Measurements from ENCODE around the gene CTSA. TPM values are rescaled to one million over a fixed set of nuclear protein-coding genes. Genes with fewer than 3 reads are reported as not detected.
"Not testable (repeated sequence)": the region's sequence is repeated elsewhere in the genome, so short reads cannot be mapped to it uniquely, and the experiment has no call there.

The CTSA gene
- total RNA-seq, 1 donor from 2014 or later: 55.3 TPM

DNA sequence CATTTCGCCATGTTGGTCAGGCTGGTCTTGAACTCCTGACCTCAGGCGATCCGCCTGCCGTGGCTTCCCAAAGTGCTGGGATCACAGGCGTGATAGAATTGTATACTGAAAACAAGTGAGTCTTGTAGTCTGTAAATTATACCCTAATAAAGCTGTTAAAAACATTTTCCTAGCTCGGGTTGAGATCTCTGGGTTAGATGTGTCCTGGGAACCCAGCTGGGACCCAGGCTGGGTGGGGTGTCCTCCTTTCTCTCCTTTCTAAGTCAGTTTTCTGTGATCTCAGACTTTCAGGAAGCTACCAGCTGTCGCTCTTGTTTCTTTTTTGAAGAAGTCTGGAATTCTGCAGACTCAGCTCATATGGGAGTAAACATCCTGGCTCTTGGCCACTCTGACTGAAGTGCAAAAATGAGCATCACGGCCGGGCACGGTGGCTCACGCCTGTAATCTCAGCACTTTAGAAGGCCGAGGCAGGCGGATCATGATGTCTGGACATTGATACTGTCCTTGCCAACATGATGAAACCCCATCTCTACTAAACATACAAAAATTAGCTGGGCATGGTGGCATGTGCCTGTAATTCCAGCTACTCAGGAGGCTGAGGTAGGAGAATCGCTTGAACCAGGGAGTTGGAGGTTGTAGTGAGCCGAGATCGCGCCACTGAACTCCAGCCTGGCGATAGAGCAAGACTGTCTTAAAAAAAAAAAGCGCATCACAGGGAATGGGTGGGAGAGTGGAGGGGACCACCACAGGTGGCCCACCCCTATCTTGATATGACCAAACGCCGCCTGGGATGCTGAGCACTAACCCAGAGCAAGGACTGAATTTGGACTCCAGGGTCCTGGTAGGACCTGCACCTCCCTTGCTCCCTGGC is 33.5 kb downstream of the CTSA start:
- Mint-ChIP-seq H3K36me3 (ENCODE audit: low read depth) (no peaks in the 10 kb centered on the region), H3K27ac (ENCODE audit: unreplicated experiment) (no peak overlapping the region), H3K4me3 (no peak overlapping the region), H3K27me3 (ENCODE audit: low read depth) (peaks cover 15% of the 10 kb centered on the region), H3K9me3 (no peaks in the 10 kb centered on the region), H3K4me1 (no peaks in the 10 kb centered on the region)
- DNase-seq (ENCODE audit: low read depth, low spot score): no peak
- TF ChIP-seq CTCF (conservative IDR thresholded peaks at IDR 0.05): no peak

DNA sequence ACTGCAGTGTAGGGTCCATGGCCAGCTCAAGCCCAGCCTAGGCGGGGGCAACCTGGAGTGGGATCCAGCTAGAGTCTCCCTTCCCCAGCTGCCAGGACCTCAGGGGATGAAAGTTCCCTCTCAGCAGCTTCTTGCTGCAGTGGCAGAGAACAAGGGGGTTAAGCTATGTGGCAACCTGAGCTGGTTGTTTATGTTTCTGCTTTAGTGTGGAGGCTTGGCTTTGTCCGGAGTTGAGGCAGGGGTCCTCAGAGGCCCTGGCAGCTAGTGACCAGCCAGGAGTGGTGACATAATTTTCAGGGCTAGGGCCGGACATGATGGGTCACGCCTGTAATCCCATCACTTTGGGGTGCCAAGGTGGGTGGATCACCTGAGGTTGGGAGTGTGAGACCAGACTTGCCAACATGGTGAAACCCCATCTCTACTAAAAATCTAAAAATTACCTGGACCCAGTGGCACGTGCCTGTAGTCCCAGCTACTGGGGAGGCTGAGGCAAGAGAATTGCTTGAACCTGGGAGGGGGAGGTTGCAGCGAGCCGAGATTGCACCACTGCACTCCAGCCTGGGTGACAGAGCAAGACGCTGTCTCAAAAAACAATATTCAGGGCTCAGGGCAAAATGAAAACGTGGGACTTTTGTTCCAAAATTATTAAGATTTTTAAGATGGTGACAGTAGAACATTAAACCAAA is 34.8 kb downstream of the CTSA start:
- no peak for DNase-seq (ENCODE audit: low read depth, low spot score)
- H3K4me3 Mint-ChIP-seq: no peak overlapping the region
- H3K27me3 Mint-ChIP-seq (ENCODE audit: low read depth): peaks cover 7% of the 10 kb centered on the region
- H3K36me3 Mint-ChIP-seq (ENCODE audit: low read depth): no peaks in the 10 kb centered on the region
- H3K4me1 Mint-ChIP-seq: no peaks in the 10 kb centered on the region
- H3K27ac Mint-ChIP-seq (ENCODE audit: unreplicated experiment): no peak overlapping the region
- no peak for TF ChIP-seq CTCF (conservative IDR thresholded peaks at IDR 0.05)
- no peaks in the 10 kb centered on the region for H3K9me3 Mint-ChIP-seq

- TF ChIP-seq CTCF (conservative IDR thresholded peaks at IDR 0.05): no peak
- DNase-seq (ENCODE audit: low read depth, low spot score): no peak
- H3K4me1 Mint-ChIP-seq: no peaks in the 10 kb centered on the region
- H3K9me3 Mint-ChIP-seq: no peaks in the 10 kb centered on the region
- peaks cover 5% of the 10 kb centered on the region for H3K27me3 Mint-ChIP-seq (ENCODE audit: low read depth)
- H3K36me3 Mint-ChIP-seq (ENCODE audit: low read depth): no peaks in the 10 kb centered on the region
- H3K4me3 Mint-ChIP-seq: no peak overlapping the region
- no peak overlapping the region for H3K27ac Mint-ChIP-seq (ENCODE audit: unreplicated experiment)
Observed at GRCh38 chr20:45926731-45927070, 35.6 kb downstream of the CTSA start.

GRCh38 chr20:45927071-45927878 is 36.1 kb downstream of the CTSA start:
- Mint-ChIP-seq H3K36me3 (ENCODE audit: low read depth) (no peaks in the 10 kb centered on the region), H3K27me3 (ENCODE audit: low read depth) (peaks cover 3% of the 10 kb centered on the region), H3K27ac (ENCODE audit: unreplicated experiment) (no peak overlapping the region), H3K4me3 (peak overlapping the region; percentile 16), H3K9me3 (no peaks in the 10 kb centered on the region), H3K4me1 (no peaks in the 10 kb centered on the region)
- no peak for DNase-seq (ENCODE audit: low read depth, low spot score)
- TF ChIP-seq CTCF (conservative IDR thresholded peaks at IDR 0.05): no peak

- peak overlapping the region; percentile 96 for H3K4me3 Mint-ChIP-seq
- not testable (repeated sequence) for DNase-seq (ENCODE audit: low read depth, low spot score); H3K36me3 Mint-ChIP-seq (ENCODE audit: low read depth); H3K27me3 Mint-ChIP-seq (ENCODE audit: low read depth); H3K9me3 Mint-ChIP-seq; H3K27ac Mint-ChIP-seq (ENCODE audit: unreplicated experiment)
- H3K4me1 Mint-ChIP-seq: peaks cover 23% of the 10 kb centered on the region
Observed at GRCh38 chr20:45931680-45932079, 40.5 kb downstream of the CTSA start.

All from neural crest cell (in vitro differentiated cells).